Measurements from ENCODE around the gene PARP3. TPM values are rescaled to one million over a fixed set of nuclear protein-coding genes. Genes with fewer than 3 reads are reported as not detected.

PARP3 gene
- polyA plus RNA-seq, 1 of the 3 experiments (the other 2 are of a cell fraction) = 31.1 TPM

DNA sequence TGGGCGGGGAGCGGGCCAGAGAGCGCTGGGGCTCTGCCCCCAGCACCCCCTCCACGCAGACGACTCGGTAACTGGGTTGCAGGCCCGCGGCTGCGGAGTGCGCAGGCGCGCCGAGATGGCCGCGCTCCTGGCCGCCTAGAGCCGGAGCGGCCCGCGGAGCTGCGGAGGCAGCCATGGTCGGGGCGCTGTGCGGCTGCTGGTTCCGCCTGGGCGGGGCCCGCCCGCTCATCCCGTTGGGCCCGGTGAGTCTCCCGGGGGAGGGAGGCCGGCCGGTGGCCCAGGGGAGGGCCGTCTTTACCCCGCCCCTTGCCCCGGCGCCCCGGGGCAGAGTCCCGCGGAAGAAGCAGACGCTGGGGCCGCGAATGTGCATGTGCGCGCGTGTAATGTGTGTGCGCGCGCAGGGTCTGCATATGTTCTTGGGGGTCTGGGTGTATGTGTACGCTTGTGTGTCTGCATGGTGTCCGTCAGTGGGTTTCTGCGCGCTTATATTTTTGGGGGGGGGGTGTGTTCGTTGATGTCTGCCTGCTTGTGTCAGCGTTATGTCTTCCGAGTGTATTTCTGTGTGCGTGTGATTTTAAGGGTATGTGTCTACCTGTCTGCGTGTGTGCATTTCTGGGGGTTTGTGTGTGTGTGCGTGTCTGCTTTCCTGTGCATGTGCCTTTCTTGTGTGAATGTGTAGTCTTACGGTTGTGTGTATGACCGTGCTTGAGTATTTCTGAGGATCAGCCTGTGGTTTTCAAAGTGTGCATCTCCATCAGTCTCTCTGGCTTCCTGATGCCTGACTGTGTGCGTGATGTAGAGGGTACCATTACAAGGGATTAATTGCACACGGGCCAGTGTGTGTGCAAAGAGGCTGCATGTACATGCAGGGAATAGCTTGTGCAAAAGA is 33.0 kb downstream of the PARP3 start, which contains the start of gene ABHD14A:
Gene ABHD14A, plus strand, starts transcription at position 102 of the 889 bp plus-strand sequence. Its CDS starts 72 bp downstream, at position 174.
- Histone ChIP-seq H3K27ac (ENCODE audit: low read depth in 2 of 2, low read length in 1 of 2) (peak within 1 kb of the TSS; percentile 63 to 90; a peak in 3 of 4 replicates), H3K9ac (peak within 1 kb of the TSS; percentile 85)
- CTCF ChIA-PET = interaction anchor here (0.7 to 5.1 kb wide), 15 partner anchors 8 to 245 kb away, joined by 3 to 84 read pairs (median 12); partner anchors contain the start of genes ACY1, GPR62, PARP3 and RRP9

More for the DNA sequence above, 33.0 kb downstream of the PARP3 start, which contains the start of gene ABHD14A:
- H2AFZ ChIP-seq (ENCODE audit: low read depth) = peak within 1 kb of the TSS; percentile 95
- POLR2A ChIA-PET = interaction anchor here (0.6 to 3.0 kb wide), 4 partner anchors 8 to 20 kb away, joined by 3 to 20 read pairs (median 4); partner anchors contain the start of genes ACY1 and RPL29
- no peaks in the 10 kb centered on the region for H3K27me3 ChIP-seq (ENCODE audit: insufficient read depth)
- no peaks in the 10 kb centered on the region for H4K20me1 ChIP-seq (ENCODE audit: insufficient read depth)
- 2% methylated on average over 51 of the region's 63 CpGs for whole genome bisulfite sequencing (ENCODE audit: low lambda C conversion rate)
- peak within 1 kb of the TSS; percentile 53 to 85 for H3K4me3 ChIP-seq (ENCODE audit: low read depth in 2 of 2, low read length in 1 of 2)
- peak; percentile 92 for DNase-seq
- TF ChIP-seq RXRA (IDR thresholded peaks at IDR 0.05; ENCODE audit: borderline replicate concordance, low read depth) = no peak
- no peak for TF ChIP-seq MEF2A (IDR thresholded peaks at IDR 0.05; ENCODE audit: borderline replicate concordance, low read depth)
- no peak for TF ChIP-seq NFIC (IDR thresholded peaks at IDR 0.05; ENCODE audit: borderline replicate concordance)
- TF ChIP-seq, protein P1, sequence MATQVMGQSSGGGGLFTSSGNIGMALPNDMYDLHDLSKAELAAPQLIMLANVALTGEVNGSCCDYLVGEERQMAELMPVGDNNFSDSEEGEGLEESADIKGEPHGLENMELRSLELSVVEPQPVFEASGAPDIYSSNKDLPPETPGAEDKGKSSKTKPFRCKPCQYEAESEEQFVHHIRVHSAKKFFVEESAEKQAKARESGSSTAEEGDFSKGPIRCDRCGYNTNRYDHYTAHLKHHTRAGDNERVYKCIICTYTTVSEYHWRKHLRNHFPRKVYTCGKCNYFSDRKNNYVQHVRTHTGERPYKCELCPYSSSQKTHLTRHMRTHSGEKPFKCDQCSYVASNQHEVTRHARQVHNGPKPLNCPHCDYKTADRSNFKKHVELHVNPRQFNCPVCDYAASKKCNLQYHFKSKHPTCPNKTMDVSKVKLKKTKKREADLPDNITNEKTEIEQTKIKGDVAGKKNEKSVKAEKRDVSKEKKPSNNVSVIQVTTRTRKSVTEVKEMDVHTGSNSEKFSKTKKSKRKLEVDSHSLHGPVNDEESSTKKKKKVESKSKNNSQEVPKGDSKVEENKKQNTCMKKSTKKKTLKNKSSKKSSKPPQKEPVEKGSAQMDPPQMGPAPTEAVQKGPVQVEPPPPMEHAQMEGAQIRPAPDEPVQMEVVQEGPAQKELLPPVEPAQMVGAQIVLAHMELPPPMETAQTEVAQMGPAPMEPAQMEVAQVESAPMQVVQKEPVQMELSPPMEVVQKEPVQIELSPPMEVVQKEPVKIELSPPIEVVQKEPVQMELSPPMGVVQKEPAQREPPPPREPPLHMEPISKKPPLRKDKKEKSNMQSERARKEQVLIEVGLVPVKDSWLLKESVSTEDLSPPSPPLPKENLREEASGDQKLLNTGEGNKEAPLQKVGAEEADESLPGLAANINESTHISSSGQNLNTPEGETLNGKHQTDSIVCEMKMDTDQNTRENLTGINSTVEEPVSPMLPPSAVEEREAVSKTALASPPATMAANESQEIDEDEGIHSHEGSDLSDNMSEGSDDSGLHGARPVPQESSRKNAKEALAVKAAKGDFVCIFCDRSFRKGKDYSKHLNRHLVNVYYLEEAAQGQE (IDR thresholded peaks at IDR 0.05; ENCODE audit: low read depth, low read length) = 0 out of 2 replicates have a peak, but pooled peaks have one; percentile 17
- TF ChIP-seq, protein P2, sequence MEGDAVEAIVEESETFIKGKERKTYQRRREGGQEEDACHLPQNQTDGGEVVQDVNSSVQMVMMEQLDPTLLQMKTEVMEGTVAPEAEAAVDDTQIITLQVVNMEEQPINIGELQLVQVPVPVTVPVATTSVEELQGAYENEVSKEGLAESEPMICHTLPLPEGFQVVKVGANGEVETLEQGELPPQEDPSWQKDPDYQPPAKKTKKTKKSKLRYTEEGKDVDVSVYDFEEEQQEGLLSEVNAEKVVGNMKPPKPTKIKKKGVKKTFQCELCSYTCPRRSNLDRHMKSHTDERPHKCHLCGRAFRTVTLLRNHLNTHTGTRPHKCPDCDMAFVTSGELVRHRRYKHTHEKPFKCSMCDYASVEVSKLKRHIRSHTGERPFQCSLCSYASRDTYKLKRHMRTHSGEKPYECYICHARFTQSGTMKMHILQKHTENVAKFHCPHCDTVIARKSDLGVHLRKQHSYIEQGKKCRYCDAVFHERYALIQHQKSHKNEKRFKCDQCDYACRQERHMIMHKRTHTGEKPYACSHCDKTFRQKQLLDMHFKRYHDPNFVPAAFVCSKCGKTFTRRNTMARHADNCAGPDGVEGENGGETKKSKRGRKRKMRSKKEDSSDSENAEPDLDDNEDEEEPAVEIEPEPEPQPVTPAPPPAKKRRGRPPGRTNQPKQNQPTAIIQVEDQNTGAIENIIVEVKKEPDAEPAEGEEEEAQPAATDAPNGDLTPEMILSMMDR (IDR thresholded peaks at IDR 0.05) = no peak
- TF ChIP-seq TAF1 (IDR thresholded peaks at IDR 0.05; ENCODE audit: borderline replicate concordance, low read depth, low read length) = no peak; the same call in 1 of the 2 replicates
- TF ChIP-seq, protein P3, sequence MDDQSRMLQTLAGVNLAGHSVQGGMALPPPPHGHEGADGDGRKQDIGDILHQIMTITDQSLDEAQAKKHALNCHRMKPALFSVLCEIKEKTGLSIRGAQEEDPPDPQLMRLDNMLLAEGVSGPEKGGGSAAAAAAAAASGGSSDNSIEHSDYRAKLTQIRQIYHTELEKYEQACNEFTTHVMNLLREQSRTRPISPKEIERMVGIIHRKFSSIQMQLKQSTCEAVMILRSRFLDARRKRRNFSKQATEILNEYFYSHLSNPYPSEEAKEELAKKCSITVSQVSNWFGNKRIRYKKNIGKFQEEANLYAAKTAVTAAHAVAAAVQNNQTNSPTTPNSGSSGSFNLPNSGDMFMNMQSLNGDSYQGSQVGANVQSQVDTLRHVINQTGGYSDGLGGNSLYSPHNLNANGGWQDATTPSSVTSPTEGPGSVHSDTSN (IDR thresholded peaks at IDR 0.05) = 0 out of 2 replicates have a peak, but pooled peaks have one; percentile 9
- TF ChIP-seq YY1 (IDR thresholded peaks at IDR 0.05; ENCODE audit: low read depth) = peak; percentile 82
- TF ChIP-seq ELF1 (IDR thresholded peaks at IDR 0.05) = no peak
- no peak for TF ChIP-seq TCF12 (IDR thresholded peaks at IDR 0.05)
- peak; percentile 16 for TF ChIP-seq CHD2 (IDR thresholded peaks at IDR 0.05; ENCODE audit: low read length, partially characterized antibody)
- peak; percentile 66 for TF ChIP-seq NRF1 (IDR thresholded peaks at IDR 0.05; ENCODE audit: low read depth, low read length)
- no peak for TF ChIP-seq SMC3 (IDR thresholded peaks at IDR 0.05; ENCODE audit: low read depth, low read length)
- TF ChIP-seq, protein P4, sequence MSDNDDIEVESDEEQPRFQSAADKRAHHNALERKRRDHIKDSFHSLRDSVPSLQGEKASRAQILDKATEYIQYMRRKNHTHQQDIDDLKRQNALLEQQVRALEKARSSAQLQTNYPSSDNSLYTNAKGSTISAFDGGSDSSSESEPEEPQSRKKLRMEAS (IDR thresholded peaks at IDR 0.05; ENCODE audit: low read depth) = no peak
- no peak for TF ChIP-seq RAD21 (IDR thresholded peaks at IDR 0.05; ENCODE audit: low read length)
- TF ChIP-seq EZH2phosphoT487 (IDR thresholded peaks at IDR 0.05; ENCODE audit: borderline replicate concordance, low read depth) = no peak
- TF ChIP-seq POLR2AphosphoS5 (IDR thresholded peaks at IDR 0.05; ENCODE audit: low read depth, low read length) = peak; percentile 66
- TF ChIP-seq SIN3A (IDR thresholded peaks at IDR 0.05; ENCODE audit: borderline replicate concordance, low read depth, low read length) = 0 out of 2 replicates have a peak, but pooled peaks have one; percentile 20
- peaks cover 0 to 2% of the 10 kb centered on the region in 2 experiments for H3K36me3 ChIP-seq (replicated peaks in 1 of 2; ENCODE audit: control insufficient read depth in 1 of 2, insufficient read depth in 2 of 2, low read length in 1 of 2)
- peaks cover 18% of the 10 kb centered on the region for H3F3A ChIP-seq (replicated peaks; ENCODE audit: insufficient read depth)
- H3K4me1 ChIP-seq (ENCODE audit: control insufficient read depth in 1 of 2, insufficient read depth in 2 of 2, low read depth in 1 of 2, low read length in 1 of 2) = peaks cover 7 to 31% of the 10 kb centered on the region in 2 experiments
- H3K9me2 ChIP-seq = no peaks in the 10 kb centered on the region
- no peaks in the 10 kb centered on the region for H3K9me3 ChIP-seq
- H3K79me2 ChIP-seq (ENCODE audit: insufficient read depth) = peaks cover 14% of the 10 kb centered on the region
- peak within 1 kb of the TSS; percentile 100 for H3K4me2 ChIP-seq

Data from SK-N-SH (cell line).